WTC11 (cell line): ENCODE results near the gene KCTD1.

ENCODE experiments used
- CTCF ChIP-seq: fragments of 200-600 bp; IDR thresholded peaks from 2 replicates; pipeline ENCODE4 v1.8.0; 2022; ENCODE audit warnings: antibody characterized with exemption
- HMGXB4 ChIP-seq: sonication (generic); formaldehyde crosslinking; IDR thresholded peaks from 2 replicates; pipeline ENCODE4 v1.8.1; 2023; ENCODE audit warnings: mild to moderate bottlenecking, moderate library complexity, missing genetic modification reagents
- JUN ChIP-seq: sonication (generic); formaldehyde crosslinking; IDR thresholded peaks from 2 replicates; pipeline ENCODE4 v1.8.0; 2023; ENCODE audit warnings: mild to moderate bottlenecking, missing genetic modification reagents
- MAX ChIP-seq: sonication (generic); formaldehyde crosslinking; IDR thresholded peaks from 2 replicates; pipeline ENCODE4 v1.8.0; 2022; ENCODE audit warnings: mild to moderate bottlenecking, missing genetic modification reagents
- STAT6 ChIP-seq: sonication (generic); formaldehyde crosslinking; conservative IDR thresholded peaks from 2 replicates; pipeline ENCODE4 v1.8.1; 2023; ENCODE audit warnings: mild to moderate bottlenecking, low read depth, missing genetic modification reagents, moderate library complexity
- TEAD4 ChIP-seq: sonication (generic); formaldehyde crosslinking; IDR thresholded peaks from 2 replicates; pipeline ENCODE4 v1.8.0; 2022; ENCODE audit warnings: mild to moderate bottlenecking, missing genetic modification reagents
- ZNF138 ChIP-seq: sonication (generic); formaldehyde crosslinking; conservative IDR thresholded peaks from 2 replicates; pipeline ENCODE4 v1.8.1; 2022; ENCODE audit warnings: mild to moderate bottlenecking, moderate library complexity, missing genetic modification reagents

- TF ChIP-seq JUN (CRISPR knock-in tag) = no peak
- no peak for TF ChIP-seq STAT6 (CRISPR knock-in tag)
- TF ChIP-seq MAX (CRISPR knock-in tag) = no peak
- TF ChIP-seq CTCF = no peak
- no peak for TF ChIP-seq ZNF138
- no peak for TF ChIP-seq HMGXB4 (CRISPR knock-in tag)
- TF ChIP-seq TEAD4 (CRISPR knock-in tag) = no peak
Measured at GRCh38 chr18:26575865-26576217, 27.5 kb upstream of the KCTD1 start.
